ENCODE measurements around the gene OR2S2. TPM values are rescaled to one million over a fixed set of nuclear protein-coding genes. Genes with fewer than 3 reads are reported as not detected.

OR2S2 gene
- total and polyA plus RNA-seq, 2 of the 8 experiments (the other 6 are each of a cell fraction or from before 2014, with no cell fraction given), result not detected

DNA sequence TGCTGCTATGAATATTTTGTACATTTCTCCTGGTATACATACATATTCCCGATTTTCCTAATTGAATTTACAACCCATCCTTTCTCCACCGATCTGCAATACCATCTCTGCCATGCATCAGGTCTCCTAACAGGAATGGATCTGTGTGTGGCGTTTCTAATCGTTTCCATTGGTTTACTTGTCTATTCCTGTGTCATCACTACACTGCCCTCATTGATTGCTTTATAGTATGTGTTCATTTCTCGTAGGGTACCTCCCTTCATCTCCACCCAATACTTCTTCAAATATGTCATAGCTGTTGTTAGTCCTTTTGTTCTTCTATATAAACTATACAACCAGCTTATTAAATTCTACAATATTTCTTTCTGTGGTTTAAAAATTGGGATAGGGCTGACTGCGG is 7.1 kb upstream of the OR2S2 start:
- Histone ChIP-seq H3K56ac (replicated peaks; ENCODE audit: insufficient read length, low read depth, low read length) (no peak overlapping the region), H3K27ac (ENCODE audit: low read depth, low read length) (no peak overlapping the region), H3K4me3 (ENCODE audit: extremely low read depth in 1 of 4, insufficient read depth in 2 of 4, low read depth in 3 of 4, low read length in 4 of 4) (no peak overlapping the region), H4K8ac (ENCODE audit: extremely low read depth, insufficient read depth, low read length) (no peak overlapping the region), H3K9ac (replicated peaks in 1 of 4; ENCODE audit: extremely low read depth in 1 of 4, low read depth in 3 of 4, low read length in 3 of 4) (no peak overlapping the region), H3K4me2 (ENCODE audit: insufficient read depth in 1 of 2, low read depth in 2 of 2, low read length in 2 of 2) (no peak overlapping the region), H2AFZ (ENCODE audit: low read length) (no peak overlapping the region), H4K5ac (ENCODE audit: insufficient read length, low read depth, low read length) (no peak overlapping the region), H3K79me1 (ENCODE audit: low read depth, low read length) (no peaks in the 10 kb centered on the region), H2BK15ac (ENCODE audit: low read length) (no peak overlapping the region), H3K23me2 (ENCODE audit: low read depth, low read length) (no peaks in the 10 kb centered on the region), H3K23ac (ENCODE audit: insufficient read length) (no peak overlapping the region), H3K79me2 (ENCODE audit: control insufficient read depth in 1 of 2, insufficient read depth in 2 of 2, low read length in 2 of 2) (no peaks in the 10 kb centered on the region), H3K27me3 (replicated peaks in 1 of 4; ENCODE audit: control insufficient read depth in 3 of 4, extremely low read depth in 1 of 4, insufficient read depth in 3 of 4, low read length in 3 of 4) (no peaks in the 10 kb centered on the region; a peak in 1 of 7 replicates), H3K4ac (replicated peaks; ENCODE audit: insufficient read length, low read depth, low read length) (no peak overlapping the region), H2AK5ac (ENCODE audit: low read depth, low read length) (no peak overlapping the region), H4K20me1 (replicated peaks in 1 of 2; ENCODE audit: control insufficient read depth in 1 of 2, insufficient read depth in 2 of 2, low read length in 2 of 2) (no peaks in the 10 kb centered on the region), H2BK20ac (ENCODE audit: low read length) (no peak overlapping the region), H3K18ac (ENCODE audit: extremely low read depth, low read length) (no peak overlapping the region), H2BK12ac (ENCODE audit: low read depth, low read length) (no peak overlapping the region), H2BK120ac (replicated peaks; ENCODE audit: low read depth, low read length) (no peak overlapping the region), H3K4me1 (replicated peaks in 1 of 4; ENCODE audit: control insufficient read depth in 3 of 4, insufficient read depth in 4 of 4, low read length in 3 of 4) (peaks cover 0 to 3% (median 1%) of the 10 kb centered on the region in 4 experiments; a peak in 3 of 7 replicates), H2BK5ac (ENCODE audit: low read depth, low read length) (no peak overlapping the region), H4K91ac (replicated peaks; ENCODE audit: insufficient read length, low read length) (no peak overlapping the region), H3K36me3 (ENCODE audit: control insufficient read depth in 2 of 4, insufficient read depth in 4 of 4, low read length in 3 of 4) (no peaks in the 10 kb centered on the region), H3K9me3 (ENCODE audit: insufficient read depth in 2 of 2, low read depth in 1 of 2, low read length in 1 of 2) (no peaks in the 10 kb centered on the region), H3K14ac (ENCODE audit: insufficient read length) (no peak overlapping the region)
- 87% methylated on average over 6 of the region's 6 CpGs; no CpG with 5 or more reads in 1 of the 2 experiments for WGBS, 2 experiments (ENCODE audit: extremely low coverage in 1 of 2, insufficient coverage in 1 of 2, insufficient read length in 1 of 2, insufficient replicate concordance in 2 of 2, low coverage in 1 of 2, low lambda C conversion rate in 2 of 2, missing lambda C conversion rate in 1 of 2)
- no peak for DNase-seq (ENCODE audit: low read depth in 1 of 2, low spot score in 2 of 2)
- POLR2A ChIA-PET (ENCODE audit: partially characterized antibody), result no interaction called here
- CTCF ChIA-PET (ENCODE audit: partially characterized antibody), result interaction anchor here (0.9 to 1.8 kb wide), 3 partner anchors 10 to 62 kb away, joined by 3 to 9 read pairs (median 5); no protein-coding TSS in a partner anchor
- FAIRE-seq, result no peak
- TF ChIP-seq JUND (IDR thresholded peaks at IDR 0.05; ENCODE audit: low read length), result no peak
- TF ChIP-seq, protein P1, sequence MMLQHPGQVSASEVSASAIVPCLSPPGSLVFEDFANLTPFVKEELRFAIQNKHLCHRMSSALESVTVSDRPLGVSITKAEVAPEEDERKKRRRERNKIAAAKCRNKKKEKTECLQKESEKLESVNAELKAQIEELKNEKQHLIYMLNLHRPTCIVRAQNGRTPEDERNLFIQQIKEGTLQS (IDR thresholded peaks at IDR 0.05; ENCODE audit: insufficient read depth, low read depth, low read length), result no peak
- TF ChIP-seq EP300 (IDR thresholded peaks at IDR 0.05; ENCODE audit: borderline replicate concordance in 1 of 2, low read depth in 2 of 2, low read length in 2 of 2), result no peak
- no peak for TF ChIP-seq SP4 (IDR thresholded peaks at IDR 0.05; ENCODE audit: low read length)
- no peak for TF ChIP-seq EGR1 (IDR thresholded peaks at IDR 0.05; ENCODE audit: borderline replicate concordance, low read depth, low read length)
- TF ChIP-seq FOSL1 (IDR thresholded peaks at IDR 0.05; ENCODE audit: insufficient read depth, low read depth, low read length), result no peak
- TF ChIP-seq BCL11A (IDR thresholded peaks at IDR 0.05; ENCODE audit: low read depth in 2 of 2, low read length in 2 of 2), result no peak
- TF ChIP-seq EZH2 (IDR thresholded peaks at IDR 0.05; ENCODE audit: low read depth, low read length, severe bottlenecking), result no peak
- no peak for TF ChIP-seq TAF7 (optimal IDR thresholded peaks at IDR 0.05; ENCODE audit: borderline replicate concordance, low read depth, low read length)

All from H1 (cell line).